B cell (primary cell): ENCODE results near the gene KCNH5. TPM values are rescaled to one million over a fixed set of nuclear protein-coding genes. Genes with fewer than 3 reads are reported as not detected.

ENCODE experiments used
- ATAC-seq: fragments of 200-7000 bp; cut with Tn5 transposase; one replicate; pipeline ENCODE4 v1.10.0; 2021; ENCODE audit warnings: low read depth, mild to moderate bottlenecking, moderate number of reproducible peaks, moderate library complexity
- CTCF ChIA-PET: fragments of 350-600 bp; sonication (Branson Sonifier 250); formaldehyde crosslinking; loops from one replicate; lab custom pipeline; 2021; ENCODE audit warnings: antibody characterized with exemption, inconsistent platforms; lab: Charles Lee
- POLR2A ChIA-PET: fragments of 350-600 bp; sonication (Branson Sonifier 250); formaldehyde crosslinking; loops from one replicate; lab custom pipeline; 2021; ENCODE audit warnings: antibody characterized with exemption; lab: Charles Lee
- DNase-seq: peaks from one replicate; pipeline ENCODE4 v3.0.0; 2013
- H2AFZ ChIP-seq: 2 replicates; pipeline ENCODE4 v1.6.1; 2012; ENCODE audit warnings: mild to moderate bottlenecking, low read depth, low read length; ENCODE audit not compliant: insufficient read depth, poor library complexity, severe bottlenecking
- H3K27ac ChIP-seq, 2 donors: 1 replicate in 1 of 2; 2 replicates in 1 of 2; pipeline ENCODE4 v1.5.1; 2012 to 2013; ENCODE audit warnings: low read length in 2 of 2, mild to moderate bottlenecking in 2 of 2, moderate library complexity in 1 of 2
- H3K27me3 ChIP-seq, 4 experiments: fragments of 200-600 bp in 1 of 4; sonication (generic) in 1 of 4; replicated peaks in 1 of 4; 1 replicate in 2 of 4; 2 replicates in 2 of 4; pipeline versions ENCODE4 v1.6.1 to v1.7.0; 2013 to 2016; ENCODE audit warnings: low read length in 3 of 4, mild to moderate bottlenecking in 2 of 4, mixed read lengths in 1 of 4, moderate library complexity in 1 of 4; ENCODE audit not compliant: insufficient read depth in 4 of 4, control insufficient read depth in 3 of 4; ENCODE audit errors: control extremely low read depth in 1 of 4
- H3K36me3 ChIP-seq, 2 experiments: replicated peaks in 1 of 2; 1 replicate in 1 of 2; 2 replicates in 1 of 2; pipeline versions ENCODE4 v1.6.1 to v1.7.1; 2013; ENCODE audit warnings: low read length in 1 of 2; ENCODE audit not compliant: insufficient read depth in 2 of 2, control insufficient read depth in 1 of 2; ENCODE audit errors: control extremely low read depth in 1 of 2, extremely low read depth in 1 of 2
- H3K4me1 ChIP-seq, 2 donors: fragments of 200-600 bp in 1 of 2; sonication (generic) in 1 of 2; 1 replicate in 1 of 2; 2 replicates in 1 of 2; pipeline versions ENCODE4 v1.5.1 to v1.6.1; 2013 to 2017; ENCODE audit warnings: low read length in 2 of 2; ENCODE audit not compliant: control insufficient read depth in 2 of 2, insufficient read depth in 2 of 2
- H3K4me2 ChIP-seq: replicated peaks from 2 replicates; pipeline ENCODE3; 2012; ENCODE audit warnings: mild to moderate bottlenecking, low read depth, low read length; ENCODE audit not compliant: poor library complexity, severe bottlenecking
- H3K4me3 ChIP-seq, 5 experiments: fragments of 200-600 bp in 1 of 5; sonication (generic) in 1 of 5; 1 replicate in 3 of 5; 2 replicates in 2 of 5; pipeline versions ENCODE4 v1.5.1 to v1.7.0; 2011 to 2016; ENCODE audit warnings: low read length in 4 of 5, mild to moderate bottlenecking in 4 of 5, low read depth in 2 of 5, control low read depth in 1 of 5, moderate library complexity in 1 of 5; ENCODE audit not compliant: insufficient read depth in 1 of 5; ENCODE audit errors: control extremely low read depth in 1 of 5, extremely low read depth in 1 of 5
- H3K79me2 ChIP-seq: fragments of 200-600 bp; sonication (generic); one replicate; pipeline ENCODE4 v1.6.0; 2016; ENCODE audit warnings: low read length; ENCODE audit not compliant: control insufficient read depth, insufficient read depth
- H3K9ac ChIP-seq: fragments of 200-600 bp; sonication (generic); 2 replicates; pipeline ENCODE4 v1.6.1; 2017; ENCODE audit warnings: mild to moderate bottlenecking, low read length, moderate library complexity
- H3K9me3 ChIP-seq, 3 donors: one replicate each; pipeline versions ENCODE4 v1.6.1 to v1.7.1; 2013; ENCODE audit warnings: low read length in 2 of 3; ENCODE audit not compliant: control insufficient read depth in 2 of 3, insufficient read depth in 1 of 3; ENCODE audit errors: control extremely low read depth in 1 of 3
- H4K20me1 ChIP-seq: 2 replicates; pipeline ENCODE4 v1.6.0; 2012; ENCODE audit warnings: mild to moderate bottlenecking, low read length; ENCODE audit not compliant: insufficient read depth, control insufficient read depth, poor library complexity, severe bottlenecking
- H3K27ac Mint-ChIP-seq: one replicate; pipeline ENCODE4 v1.8.0; 2021; ENCODE audit warnings: mixed read lengths
- H3K27me3 Mint-ChIP-seq: one replicate; pipeline ENCODE4 v1.8.0; 2021; ENCODE audit warnings: mixed read lengths
- H3K4me1 Mint-ChIP-seq: one replicate; pipeline ENCODE4 v1.8.0; 2021; ENCODE audit warnings: mixed read lengths
- H3K4me3 Mint-ChIP-seq: one replicate; pipeline ENCODE4 v1.8.0; 2021; ENCODE audit warnings: mixed read lengths
- H3K9me3 Mint-ChIP-seq: one replicate; pipeline ENCODE4 v1.8.0; 2022; ENCODE audit warnings: mixed read lengths; ENCODE audit not compliant: insufficient read depth
- EZH2 ChIP-seq: IDR thresholded peaks from 2 replicates; pipeline ENCODE4 v1.6.1; 2012; ENCODE audit warnings: borderline replicate concordance, low read depth, mild to moderate bottlenecking, moderate library complexity, low read length; ENCODE audit not compliant: insufficient read depth, poor library complexity, severe bottlenecking
- WGBS: methylation state at CpG from one replicate; pipeline ENCODE4 v1.1.5; 2013; ENCODE audit warnings: missing lambda C conversion rate; ENCODE audit not compliant: insufficient coverage; 5-methylcytosine and 5-hydroxymethylcytosine counted together
- intact Hi-C: fragments of 100-400 bp; cut with micrococcal nuclease; formaldehyde crosslinking; loops from one replicate; pipeline ENCODE4 v1.10.0; 2022
- polyA plus RNA-seq: library from polyadenylated mRNA; depleted of rRNA; stranded (reverse); fragments of >200 nt; gene quantifications from 2 replicates; pipeline ENCODE4 v1.2.3, GENCODE V29; 2012
- total RNA-seq, 2 donors: library from RNA; stranded (reverse); fragments of 120-200 nt in 1 of 2; gene quantifications; 1 replicate in 1 of 2; 2 replicates in 1 of 2; pipeline versions ENCODE4 v1.2.3 to v1.2.4, GENCODE V29; 2013 to 2022
- TF ChIP-seq, protein P1 (sequence below): fragments of 200-600 bp; IDR thresholded peaks from one replicate; pipeline ENCODE4 v1.8.0; 2022; ENCODE audit warnings: antibody characterized with exemption, mild to moderate bottlenecking

The KCNH5 gene
- total and polyA plus RNA-seq, 2 donors (not counting 1 experiment from before 2014, with no cell fraction given): not detected

DNA sequence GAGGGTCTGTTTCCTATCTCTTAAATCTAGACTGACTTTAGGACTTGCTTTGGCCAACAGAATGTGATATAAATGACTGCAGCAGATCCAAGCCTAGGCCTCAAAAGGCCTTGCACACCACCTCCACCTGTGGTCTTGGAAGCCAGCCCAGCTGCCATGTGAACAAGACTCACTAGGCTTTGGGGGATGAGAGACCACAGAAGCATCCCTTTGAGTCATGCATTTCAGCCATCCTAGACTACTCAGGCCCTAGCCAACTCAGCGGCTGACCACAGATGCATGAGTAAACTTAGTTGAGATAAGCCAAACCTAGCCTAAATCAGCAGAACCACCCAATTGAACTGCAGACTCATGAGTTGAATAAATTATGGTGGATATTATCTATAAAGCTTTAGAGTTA lies 87.7 kb downstream of the KCNH5 start:
- H3K79me2 ChIP-seq: no peaks in the 10 kb centered on the region
- H3K27ac ChIP-seq: no peak overlapping the region
- Mint-ChIP-seq H3K9me3 (no peaks in the 10 kb centered on the region), H3K27ac (no peak overlapping the region), H3K27me3 (no peaks in the 10 kb centered on the region), H3K4me3 (no peak overlapping the region), H3K4me1 (no peaks in the 10 kb centered on the region)
- CTCF ChIA-PET: no interaction called here
- H3K9me3 ChIP-seq: no peaks in the 10 kb centered on the region
- no peaks in the 10 kb centered on the region for H3K36me3 ChIP-seq
- ATAC-seq (no peak), DNase-seq (no peak)
- intact Hi-C loops: no loop called here
- no peak overlapping the region for H3K4me3 ChIP-seq
- H4K20me1 ChIP-seq: no peaks in the 10 kb centered on the region
- H3K9ac ChIP-seq: no peak overlapping the region
- no peaks in the 10 kb centered on the region for H3K27me3 ChIP-seq
- H3K4me1 ChIP-seq: no peaks in the 10 kb centered on the region
- no CpG with 5 or more reads among the region's 1 CpG for WGBS
- TF ChIP-seq, protein P1, sequence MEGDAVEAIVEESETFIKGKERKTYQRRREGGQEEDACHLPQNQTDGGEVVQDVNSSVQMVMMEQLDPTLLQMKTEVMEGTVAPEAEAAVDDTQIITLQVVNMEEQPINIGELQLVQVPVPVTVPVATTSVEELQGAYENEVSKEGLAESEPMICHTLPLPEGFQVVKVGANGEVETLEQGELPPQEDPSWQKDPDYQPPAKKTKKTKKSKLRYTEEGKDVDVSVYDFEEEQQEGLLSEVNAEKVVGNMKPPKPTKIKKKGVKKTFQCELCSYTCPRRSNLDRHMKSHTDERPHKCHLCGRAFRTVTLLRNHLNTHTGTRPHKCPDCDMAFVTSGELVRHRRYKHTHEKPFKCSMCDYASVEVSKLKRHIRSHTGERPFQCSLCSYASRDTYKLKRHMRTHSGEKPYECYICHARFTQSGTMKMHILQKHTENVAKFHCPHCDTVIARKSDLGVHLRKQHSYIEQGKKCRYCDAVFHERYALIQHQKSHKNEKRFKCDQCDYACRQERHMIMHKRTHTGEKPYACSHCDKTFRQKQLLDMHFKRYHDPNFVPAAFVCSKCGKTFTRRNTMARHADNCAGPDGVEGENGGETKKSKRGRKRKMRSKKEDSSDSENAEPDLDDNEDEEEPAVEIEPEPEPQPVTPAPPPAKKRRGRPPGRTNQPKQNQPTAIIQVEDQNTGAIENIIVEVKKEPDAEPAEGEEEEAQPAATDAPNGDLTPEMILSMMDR: no peak
- TF ChIP-seq EZH2: no peak
- POLR2A ChIA-PET: no interaction called here
- H3K4me2 ChIP-seq: no peak overlapping the region
- H2AFZ ChIP-seq: no peak overlapping the region

DNA sequence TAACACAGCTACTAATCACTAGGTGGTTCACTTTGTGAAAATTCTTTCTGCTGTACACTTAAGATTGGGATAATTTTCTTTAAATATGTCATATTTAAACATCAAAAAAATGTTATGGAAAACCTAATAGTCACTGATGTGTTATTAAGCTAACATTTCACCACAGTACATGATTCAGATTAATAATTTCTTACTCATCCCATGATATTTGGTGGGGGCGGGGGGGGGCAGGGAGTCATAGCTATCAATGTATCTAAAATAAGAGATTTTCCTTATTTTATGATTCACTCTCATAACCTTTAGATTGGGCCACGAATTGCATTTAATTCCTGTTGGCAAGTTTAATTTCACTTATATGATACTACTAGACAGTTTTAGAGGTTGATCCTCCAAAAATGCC lies 88.8 kb downstream of the KCNH5 start:
- no CpG with 5 or more reads among the region's 2 CpGs for WGBS

More for the DNA sequence above, 88.8 kb downstream of the KCNH5 start:
- no peaks in the 10 kb centered on the region for H3K9me3 ChIP-seq
- no peak overlapping the region for H3K27ac Mint-ChIP-seq
- H3K36me3 ChIP-seq: no peaks in the 10 kb centered on the region
- intact Hi-C loops: no loop called here
- H3K4me2 ChIP-seq: no peak overlapping the region
- no peak overlapping the region for H2AFZ ChIP-seq
- H3K4me1 ChIP-seq: no peaks in the 10 kb centered on the region
- no peaks in the 10 kb centered on the region for H4K20me1 ChIP-seq
- TF ChIP-seq, protein P1: no peak
- TF ChIP-seq EZH2: no peak
- no peaks in the 10 kb centered on the region for H3K9me3 Mint-ChIP-seq
- no peak overlapping the region for H3K4me3 Mint-ChIP-seq
- no peaks in the 10 kb centered on the region for H3K79me2 ChIP-seq
- H3K4me1 Mint-ChIP-seq: no peaks in the 10 kb centered on the region
- ATAC-seq (no peak), DNase-seq (no peak)
- no peaks in the 10 kb centered on the region for H3K27me3 ChIP-seq
- H3K27ac ChIP-seq: no peak overlapping the region
- no peak overlapping the region for H3K9ac ChIP-seq
- H3K4me3 ChIP-seq: no peak overlapping the region
- no peaks in the 10 kb centered on the region for H3K27me3 Mint-ChIP-seq
- ChIA-PET CTCF (no interaction called here), POLR2A (no interaction called here)
